ENCODE results near the gene WDFY2. TPM values are rescaled to one million over a fixed set of nuclear protein-coding genes. Genes with fewer than 3 reads are reported as not detected.

Gene WDFY2
- total and polyA plus RNA-seq, 4 donors: 2.5 to 24.4 (median 11.2) TPM

DNA sequence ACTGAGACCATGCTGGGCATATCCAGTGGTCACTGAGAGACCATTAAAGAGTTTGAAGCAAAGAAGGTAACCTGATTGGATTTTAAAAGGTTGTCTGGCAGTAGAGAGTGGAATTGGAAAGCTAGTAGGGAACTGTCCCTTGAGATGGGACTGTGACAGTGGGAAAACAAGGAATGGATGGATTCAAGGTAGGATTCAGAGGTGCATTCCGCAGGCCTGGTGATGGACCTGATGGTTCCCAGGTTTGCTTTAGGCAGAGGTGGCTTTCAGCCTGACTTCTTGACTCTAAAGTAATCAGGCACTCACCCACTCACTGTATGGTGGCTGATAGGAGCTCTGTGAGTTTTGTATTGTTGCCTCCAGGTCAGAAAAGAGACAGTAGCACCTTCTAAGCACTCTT, 146.7 kb downstream of the WDFY2 start:
- intact Hi-C loops (cut with DNase I): loop anchor here in 1 of 2 donors (5.0 kb wide), 2 partner anchors 279 to 294 kb away; partner anchors contain the start of gene INTS6
- H3K36me3 ChIP-seq (ENCODE audit: control insufficient read depth in 1 of 2, insufficient read depth in 2 of 2, low read length in 1 of 2): peaks cover 0 to 1% of the 10 kb centered on the region in 2 donors
- peak overlapping the region; percentile 89 to 100 for H3K27ac ChIP-seq (ENCODE audit: low read depth in 1 of 2, low read length in 2 of 2)
- H3K4me3 ChIP-seq (ENCODE audit: low read length in 2 of 2): peak overlapping the region in 1 of 2 donors; percentile 34
- ATAC-seq (ENCODE audit: low FRiP score) (no peak), DNase-seq (no peak)
- H3K4me1 ChIP-seq (ENCODE audit: control insufficient read depth in 1 of 2, insufficient read depth in 2 of 2, low read length in 2 of 2): peaks cover 16 to 29% of the 10 kb centered on the region in 2 donors
- no peaks in the 10 kb centered on the region for H3K27me3 ChIP-seq (ENCODE audit: control insufficient read depth in 1 of 2, insufficient read depth in 2 of 2, low read length in 1 of 2)
- 93 to 100% methylated on average over 1 of the region's 1 CpG for WGBS, 2 donors
- H3K9me3 ChIP-seq (ENCODE audit: control insufficient read depth, low read length): no peaks in the 10 kb centered on the region

DNA sequence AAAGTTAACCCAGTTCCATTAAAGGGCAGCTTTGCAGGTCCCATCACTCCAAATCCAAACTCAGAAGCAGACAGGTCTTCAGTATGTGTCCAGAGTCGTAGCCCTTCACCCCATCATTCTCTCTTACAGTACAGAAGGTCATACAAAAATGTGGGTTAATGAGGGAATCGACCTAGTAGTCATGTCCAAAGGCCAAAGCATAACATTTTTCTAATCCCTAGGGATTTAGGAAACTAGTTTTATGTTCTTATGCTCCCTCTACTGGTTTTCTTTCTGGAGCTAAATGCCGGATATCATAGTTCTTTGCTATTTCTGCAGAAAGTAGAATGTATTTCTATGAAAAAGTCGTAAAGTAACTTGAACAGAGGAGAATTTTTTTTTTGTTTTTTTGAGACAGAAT, 147.5 kb downstream of the WDFY2 start:
- DNase-seq: no peak
- 8 to 9% methylated on average over 4 of the region's 4 CpGs for WGBS, 2 donors
- intact Hi-C loops (cut with DNase I): loop anchor here in 1 of 2 donors (5.0 kb wide), 2 partner anchors 279 to 294 kb away; partner anchors contain the start of gene INTS6
- peaks cover 0 to 1% of the 10 kb centered on the region in 2 donors for H3K36me3 ChIP-seq (ENCODE audit: control insufficient read depth in 1 of 2, insufficient read depth in 2 of 2, low read length in 1 of 2)
- peaks cover 16 to 25% of the 10 kb centered on the region in 2 donors for H3K4me1 ChIP-seq (ENCODE audit: control insufficient read depth in 1 of 2, insufficient read depth in 2 of 2, low read length in 2 of 2)
- H3K4me3 ChIP-seq (ENCODE audit: low read length in 2 of 2): no peak overlapping the region
- H3K9me3 ChIP-seq (ENCODE audit: control insufficient read depth, low read length): no peaks in the 10 kb centered on the region
- peak overlapping the region in 1 of 2 donors; percentile 85 for H3K27ac ChIP-seq (ENCODE audit: low read depth in 1 of 2, low read length in 2 of 2)
- ATAC-seq (ENCODE audit: low FRiP score): peak; percentile 55
- no peaks in the 10 kb centered on the region for H3K27me3 ChIP-seq (ENCODE audit: control insufficient read depth in 1 of 2, insufficient read depth in 2 of 2, low read length in 1 of 2)

DNA sequence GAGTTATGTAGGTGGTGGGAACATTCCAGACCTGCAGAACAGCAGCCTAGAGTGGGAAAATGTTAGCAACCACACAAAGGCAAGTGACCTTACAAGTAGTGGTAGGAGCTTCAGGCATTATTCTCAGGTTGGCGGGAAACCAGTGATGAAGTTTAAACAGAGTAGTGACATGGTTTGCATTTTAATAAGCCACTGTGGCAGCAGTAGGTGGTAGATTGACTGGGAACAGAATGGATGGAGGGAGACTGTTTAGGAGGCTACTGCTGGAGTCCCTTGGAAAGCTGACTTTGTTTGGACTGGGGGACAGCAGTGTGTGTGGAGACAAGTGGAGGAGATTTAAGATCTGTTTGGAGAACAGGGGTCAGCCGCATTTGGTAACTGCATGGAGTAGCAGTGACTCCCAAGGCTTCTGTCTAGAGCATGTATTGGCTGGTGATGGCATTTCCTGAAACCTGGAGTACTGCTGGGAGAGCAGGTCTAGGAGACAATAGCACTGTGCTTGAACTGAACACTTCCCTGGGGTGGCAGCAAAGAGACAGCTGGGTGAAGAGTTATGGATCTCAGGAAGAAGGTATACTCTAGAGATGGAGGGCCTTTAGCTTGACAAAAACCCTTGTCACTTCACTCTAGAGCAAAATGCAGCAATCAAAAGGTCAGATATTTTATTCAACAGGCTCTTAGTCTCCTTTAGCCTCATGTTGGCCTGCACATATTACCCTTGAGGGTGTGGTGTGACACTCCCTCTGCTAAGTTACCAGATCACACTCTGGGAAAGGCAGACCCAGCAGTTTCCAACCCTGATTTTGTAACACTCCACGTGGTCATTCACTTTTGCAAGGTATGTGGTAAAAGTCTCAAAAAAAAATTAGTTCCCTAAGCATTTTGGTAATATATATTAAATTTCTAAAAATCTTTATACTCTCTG, 149.4 kb downstream of the WDFY2 start:
- 75 to 76% methylated on average over 3 of the region's 3 CpGs for WGBS, 2 donors
- intact Hi-C loops (cut with DNase I): loop anchor here in 1 of 2 donors (5.0 kb wide), 2 partner anchors 281 to 296 kb away; partner anchors contain the start of gene INTS6
- H3K27ac ChIP-seq (ENCODE audit: low read depth in 1 of 2, low read length in 2 of 2): peak overlapping the region in 1 of 2 donors; percentile 1

DNA sequence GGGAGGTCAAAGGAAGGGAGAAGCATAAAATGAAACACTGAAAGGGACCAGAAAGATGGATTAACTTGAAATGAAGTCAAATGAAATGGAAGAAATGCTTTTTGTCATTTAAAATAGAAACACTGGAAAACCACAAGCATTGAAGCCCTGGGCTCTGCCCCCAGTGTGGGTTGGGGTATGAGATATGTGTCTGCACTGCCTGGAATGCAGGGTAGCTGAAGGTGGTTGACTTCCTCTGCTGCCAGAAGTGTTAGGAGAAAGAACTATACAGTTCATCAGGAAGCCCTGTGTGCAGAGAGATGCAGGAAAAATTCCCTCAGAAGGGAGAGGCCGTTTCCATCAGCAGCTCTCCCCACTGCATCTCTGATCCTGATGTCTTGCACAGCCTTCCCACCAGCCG, 150.5 kb downstream of the WDFY2 start:
- H3K36me3 ChIP-seq (ENCODE audit: control insufficient read depth in 1 of 2, insufficient read depth in 2 of 2, low read length in 1 of 2): peaks cover 0 to 4% of the 10 kb centered on the region in 2 donors
- no peaks in the 10 kb centered on the region for H3K27me3 ChIP-seq (ENCODE audit: control insufficient read depth in 1 of 2, insufficient read depth in 2 of 2, low read length in 1 of 2)
- no peaks in the 10 kb centered on the region for H3K9me3 ChIP-seq (ENCODE audit: control insufficient read depth, low read length)
- no peak overlapping the region for H3K4me3 ChIP-seq (ENCODE audit: low read length in 2 of 2)
- no peak for DNase-seq
- ATAC-seq (ENCODE audit: low FRiP score): no peak
- no peak overlapping the region for H3K27ac ChIP-seq (ENCODE audit: low read depth in 1 of 2, low read length in 2 of 2)
- peaks cover 9 to 16% of the 10 kb centered on the region in 2 donors for H3K4me1 ChIP-seq (ENCODE audit: control insufficient read depth in 1 of 2, insufficient read depth in 2 of 2, low read length in 2 of 2)
- 68 to 76% methylated on average over 2 of the region's 2 CpGs for WGBS, 2 donors
- intact Hi-C loops (cut with DNase I): loop anchor here (5.0 kb wide), 3 partner anchors 68 to 297 kb away; partner anchors contain the start of genes DHRS12 (in 1 of the 2) and INTS6 (in 1 of the 2)

More for the DNA sequence above, 149.4 kb downstream of the WDFY2 start:
- Histone ChIP-seq H3K4me3 (ENCODE audit: low read length in 2 of 2) (no peak overlapping the region), H3K9me3 (ENCODE audit: control insufficient read depth, low read length) (no peaks in the 10 kb centered on the region), H3K27me3 (ENCODE audit: control insufficient read depth in 1 of 2, insufficient read depth in 2 of 2, low read length in 1 of 2) (no peaks in the 10 kb centered on the region), H3K36me3 (ENCODE audit: control insufficient read depth in 1 of 2, insufficient read depth in 2 of 2, low read length in 1 of 2) (peaks cover 0 to 1% of the 10 kb centered on the region in 2 donors), H3K4me1 (ENCODE audit: control insufficient read depth in 1 of 2, insufficient read depth in 2 of 2, low read length in 2 of 2) (peaks cover 16 to 18% of the 10 kb centered on the region in 2 donors)
- no peak for ATAC-seq (ENCODE audit: low FRiP score)
- no peak for DNase-seq

DNA sequence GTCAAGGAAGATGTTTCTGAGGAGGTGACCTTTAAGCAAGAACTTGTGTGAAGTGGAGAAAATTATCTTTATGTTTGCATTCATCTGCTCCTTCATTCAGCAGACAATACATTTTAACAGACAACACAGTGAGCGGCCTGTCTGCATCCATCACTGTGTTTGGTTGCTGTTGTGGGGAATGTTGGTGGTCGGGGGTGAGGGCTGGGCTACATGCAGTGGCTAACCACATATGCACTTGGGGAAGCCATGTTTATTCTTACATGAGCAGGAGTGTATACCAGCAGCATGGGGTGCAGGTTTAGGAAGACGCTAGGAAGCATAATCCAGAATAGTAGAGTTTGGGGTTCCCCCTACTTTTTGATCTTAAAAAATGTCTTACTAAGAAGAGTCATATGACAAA, 153.3 kb downstream of the WDFY2 start:
- Histone ChIP-seq H3K36me3 (ENCODE audit: control insufficient read depth in 1 of 2, insufficient read depth in 2 of 2, low read length in 1 of 2) (peaks cover 0 to 4% of the 10 kb centered on the region in 2 donors), H3K4me3 (ENCODE audit: low read length in 2 of 2) (no peak overlapping the region), H3K9me3 (ENCODE audit: control insufficient read depth, low read length) (no peaks in the 10 kb centered on the region), H3K4me1 (ENCODE audit: control insufficient read depth in 1 of 2, insufficient read depth in 2 of 2, low read length in 2 of 2) (peaks cover 0 to 2% of the 10 kb centered on the region in 2 donors), H3K27ac (ENCODE audit: low read depth in 1 of 2, low read length in 2 of 2) (no peak overlapping the region), H3K27me3 (ENCODE audit: control insufficient read depth in 1 of 2, insufficient read depth in 2 of 2, low read length in 1 of 2) (no peaks in the 10 kb centered on the region)
- 92 to 96% methylated on average over 3 of the region's 3 CpGs for WGBS, 2 donors
- ATAC-seq (ENCODE audit: low FRiP score) (no peak), DNase-seq (no peak)
- intact Hi-C loops (cut with DNase I): loop anchor here in 1 of 2 donors (5.0 kb wide), 1 partner anchor 65 kb away; the partner anchor contains the start of gene DHRS12

DNA sequence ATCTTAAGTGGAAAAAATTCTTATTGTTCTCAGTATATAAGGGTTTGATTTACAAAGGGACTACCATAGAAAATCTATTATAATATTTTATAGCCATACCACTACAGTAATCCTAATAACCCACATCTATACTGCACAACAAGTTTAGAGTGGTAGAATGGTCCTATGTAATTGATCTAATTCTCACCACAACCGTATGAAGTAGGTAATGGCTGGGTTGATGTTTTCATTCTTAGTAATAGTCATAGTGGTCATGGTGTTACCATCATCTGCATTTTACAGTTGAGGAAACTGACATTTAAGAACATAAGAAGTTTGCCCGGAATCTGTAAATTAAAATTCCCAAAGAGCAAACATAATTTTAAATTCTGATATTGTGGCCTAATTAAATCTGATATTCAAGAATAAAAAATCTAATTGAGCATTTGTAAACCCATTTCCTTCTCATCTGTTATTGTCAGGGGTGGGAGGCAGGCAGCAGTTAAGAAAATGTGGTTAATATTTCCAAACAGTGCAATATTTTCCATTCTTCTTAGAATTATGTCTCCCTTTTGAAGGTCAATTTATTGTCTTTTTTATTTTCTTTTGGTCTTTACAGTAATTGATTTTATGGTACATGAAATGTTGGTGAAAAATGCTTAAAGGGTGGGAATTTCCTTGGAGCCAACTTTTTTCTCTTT, 154.1 kb downstream of the WDFY2 start:
- no peak overlapping the region for H3K4me3 ChIP-seq (ENCODE audit: low read length in 2 of 2)
- no peak overlapping the region for H3K27ac ChIP-seq (ENCODE audit: low read depth in 1 of 2, low read length in 2 of 2)
- no peak for ATAC-seq (ENCODE audit: low FRiP score)
- WGBS, 2 donors: 92 to 93% methylated on average over 2 of the region's 2 CpGs
- intact Hi-C loops (cut with DNase I): loop anchor here in 1 of 2 donors (5.0 kb wide), 1 partner anchor 64 kb away; the partner anchor contains the start of gene DHRS12
- peaks cover 0 to 2% of the 10 kb centered on the region in 2 donors for H3K4me1 ChIP-seq (ENCODE audit: control insufficient read depth in 1 of 2, insufficient read depth in 2 of 2, low read length in 2 of 2)
- H3K27me3 ChIP-seq (ENCODE audit: control insufficient read depth in 1 of 2, insufficient read depth in 2 of 2, low read length in 1 of 2): no peaks in the 10 kb centered on the region
- peaks cover 0 to 4% of the 10 kb centered on the region in 2 donors for H3K36me3 ChIP-seq (ENCODE audit: control insufficient read depth in 1 of 2, insufficient read depth in 2 of 2, low read length in 1 of 2)
- no peaks in the 10 kb centered on the region for H3K9me3 ChIP-seq (ENCODE audit: control insufficient read depth, low read length)
- no peak for DNase-seq

DNA sequence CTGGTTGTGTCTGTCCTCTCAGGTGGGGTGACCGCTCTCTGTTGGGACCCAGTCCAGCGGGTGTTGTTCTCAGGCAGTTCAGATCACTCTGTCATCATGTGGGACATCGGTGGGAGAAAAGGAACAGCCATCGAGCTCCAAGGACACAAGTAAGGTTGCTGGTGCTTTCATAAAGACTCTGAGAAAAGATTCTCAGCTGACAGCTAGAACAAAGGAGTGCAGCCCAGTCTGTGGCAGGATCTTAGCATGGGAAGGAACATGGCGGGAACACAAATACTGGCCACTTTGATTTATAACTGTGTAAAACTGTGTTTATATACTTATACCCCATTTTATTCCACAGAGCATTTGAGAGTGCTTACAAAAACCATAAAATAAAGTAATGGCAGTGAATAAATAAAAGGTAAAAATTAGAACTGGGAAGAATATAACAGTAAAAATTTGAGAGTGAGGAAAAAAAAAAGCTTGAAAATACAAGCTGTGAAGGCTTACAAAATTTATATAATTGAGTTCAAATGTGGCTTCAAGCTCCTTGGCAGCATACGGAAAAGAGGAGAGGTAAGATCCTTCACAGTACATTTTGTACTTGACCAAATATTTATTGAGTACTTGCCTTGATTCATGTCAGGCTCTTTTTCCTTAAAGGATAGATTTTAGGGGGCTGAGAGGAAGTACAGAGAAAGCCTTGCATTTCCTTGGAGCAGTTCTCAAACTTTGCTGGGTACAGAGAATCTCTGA, 154.9 kb downstream of the WDFY2 start:
- no peaks in the 10 kb centered on the region for H3K27me3 ChIP-seq (ENCODE audit: control insufficient read depth in 1 of 2, insufficient read depth in 2 of 2, low read length in 1 of 2)
- no peak overlapping the region for H3K27ac ChIP-seq (ENCODE audit: low read depth in 1 of 2, low read length in 2 of 2)
- peaks cover 0 to 4% of the 10 kb centered on the region in 2 donors for H3K36me3 ChIP-seq (ENCODE audit: control insufficient read depth in 1 of 2, insufficient read depth in 2 of 2, low read length in 1 of 2)
- ATAC-seq (ENCODE audit: low FRiP score) (no peak), DNase-seq (no peak)
- H3K4me1 ChIP-seq (ENCODE audit: control insufficient read depth in 1 of 2, insufficient read depth in 2 of 2, low read length in 2 of 2): no peaks in the 10 kb centered on the region
- no peaks in the 10 kb centered on the region for H3K9me3 ChIP-seq (ENCODE audit: control insufficient read depth, low read length)
- 55 to 71% methylated on average over 6 of the region's 6 CpGs for WGBS, 2 donors
- intact Hi-C loops (cut with DNase I): loop anchor here in 1 of 2 donors (5.0 kb wide), 1 partner anchor 63 kb away; the partner anchor contains the start of gene DHRS12
- H3K4me3 ChIP-seq (ENCODE audit: low read length in 2 of 2): no peak overlapping the region

DNA sequence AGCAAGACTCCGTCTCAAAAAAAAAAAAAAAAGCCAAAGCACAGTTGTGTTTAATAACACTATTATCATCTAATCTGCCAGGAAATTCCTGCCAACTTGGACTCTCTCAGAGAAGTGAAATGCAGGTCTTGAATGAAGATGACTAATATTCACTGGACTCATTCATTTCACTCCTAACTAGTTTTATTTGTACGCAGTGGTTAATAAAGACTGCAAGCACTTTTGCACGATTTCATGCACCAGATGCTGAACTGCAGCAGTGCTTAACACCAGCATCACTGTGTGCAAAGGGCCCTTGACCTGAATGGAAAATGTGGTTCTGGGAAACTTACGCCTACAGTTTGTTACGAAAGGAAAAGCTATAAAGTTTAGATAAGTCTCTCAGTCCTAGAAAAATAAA, 156.4 kb downstream of the WDFY2 start:
- no peaks in the 10 kb centered on the region for H3K27me3 ChIP-seq (ENCODE audit: control insufficient read depth in 1 of 2, insufficient read depth in 2 of 2, low read length in 1 of 2)
- no peak overlapping the region for H3K27ac ChIP-seq (ENCODE audit: low read depth in 1 of 2, low read length in 2 of 2)
- no peaks in the 10 kb centered on the region for H3K4me1 ChIP-seq (ENCODE audit: control insufficient read depth in 1 of 2, insufficient read depth in 2 of 2, low read length in 2 of 2)
- peaks cover 0 to 2% of the 10 kb centered on the region in 2 donors for H3K36me3 ChIP-seq (ENCODE audit: control insufficient read depth in 1 of 2, insufficient read depth in 2 of 2, low read length in 1 of 2)
- ATAC-seq (ENCODE audit: low FRiP score): peak; percentile 65
- no peaks in the 10 kb centered on the region for H3K9me3 ChIP-seq (ENCODE audit: control insufficient read depth, low read length)
- 30 to 48% methylated on average over 4 to 5 of the region's 5 CpGs for WGBS, 2 donors
- intact Hi-C loops (cut with DNase I): no loop called here
- no peak for DNase-seq
- no peak overlapping the region for H3K4me3 ChIP-seq (ENCODE audit: low read length in 2 of 2)
